ENCODE measurements around the gene MCC.

MCC gene

DNA sequence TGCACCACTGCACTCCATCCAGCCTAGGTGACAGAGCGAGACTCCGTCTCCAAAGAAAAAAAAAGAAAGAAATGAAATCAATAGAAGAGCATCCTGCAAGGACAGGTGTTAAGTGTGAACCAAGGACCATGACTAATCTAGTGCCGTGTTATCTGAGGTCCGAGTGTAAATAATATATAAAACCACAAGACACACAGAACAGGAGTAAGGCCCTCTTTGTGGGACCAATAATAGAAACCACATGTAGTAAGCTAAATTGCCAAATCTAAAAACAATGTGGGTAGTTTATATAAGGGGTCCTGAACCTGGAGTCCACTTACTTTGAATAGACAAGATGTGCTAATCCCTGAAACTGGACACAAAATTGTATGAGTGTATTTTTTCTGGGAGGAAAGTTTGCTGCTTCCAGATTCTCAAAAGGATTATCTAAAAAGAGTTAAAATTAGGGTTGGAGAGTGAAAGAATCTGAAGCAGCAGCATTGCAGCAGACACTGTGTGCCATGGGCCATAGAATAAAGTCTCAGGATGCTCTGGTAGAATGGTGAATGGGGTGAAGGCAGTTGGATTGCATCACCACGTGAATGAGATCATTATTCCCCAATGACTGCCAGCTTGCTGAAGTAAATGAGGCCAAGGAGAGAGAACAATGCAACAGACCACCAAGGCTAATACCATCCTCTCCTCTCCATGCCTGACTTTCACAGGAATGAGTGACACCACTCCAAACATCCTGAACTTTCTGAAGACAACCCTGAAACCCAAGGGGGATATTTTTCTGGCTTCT is 288.9 kb downstream of the MCC start:
- peak; percentile 63 for DNase-seq (ENCODE audit: low read depth)
- H3K4me3 ChIP-seq (ENCODE audit: low read depth, low read length), result no peak overlapping the region

DNA sequence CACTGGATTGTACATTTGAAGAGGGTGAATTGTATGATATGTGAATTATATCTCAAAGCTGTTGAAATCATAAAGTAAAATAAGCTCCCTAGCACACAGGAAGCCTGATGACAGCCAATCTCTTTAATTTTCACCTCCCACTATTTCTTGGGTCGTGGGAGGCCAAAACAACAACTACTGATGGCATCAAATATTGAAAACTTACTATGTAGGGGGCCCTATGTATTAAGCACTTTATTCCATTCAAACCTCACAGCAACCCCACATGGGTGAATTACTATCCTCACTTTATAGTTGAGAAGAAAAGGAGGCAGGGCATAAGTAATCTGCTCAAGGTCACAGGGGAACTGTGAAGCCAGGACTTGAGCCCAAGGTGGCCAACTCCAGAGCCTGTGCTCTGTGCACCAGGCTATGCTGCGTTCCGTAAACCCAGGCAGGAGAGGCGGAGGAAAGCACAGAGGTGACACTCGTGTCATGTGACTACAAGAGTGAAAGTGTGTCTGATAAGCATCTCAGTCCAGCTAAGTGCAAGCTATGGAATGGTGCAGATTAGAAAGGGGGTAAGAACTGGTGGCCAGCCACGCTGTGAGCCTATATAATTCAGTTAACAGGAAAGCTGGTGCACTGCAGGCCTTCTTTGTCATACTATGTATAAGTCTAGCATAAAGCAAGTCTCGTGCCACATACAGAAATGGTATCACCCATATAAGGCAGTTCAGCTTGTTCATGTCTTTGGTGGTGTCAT is 290.6 kb downstream of the MCC start:
- DNase-seq (ENCODE audit: low read depth), result no peak
- H3K4me3 ChIP-seq (ENCODE audit: low read depth, low read length), result no peak overlapping the region

DNA sequence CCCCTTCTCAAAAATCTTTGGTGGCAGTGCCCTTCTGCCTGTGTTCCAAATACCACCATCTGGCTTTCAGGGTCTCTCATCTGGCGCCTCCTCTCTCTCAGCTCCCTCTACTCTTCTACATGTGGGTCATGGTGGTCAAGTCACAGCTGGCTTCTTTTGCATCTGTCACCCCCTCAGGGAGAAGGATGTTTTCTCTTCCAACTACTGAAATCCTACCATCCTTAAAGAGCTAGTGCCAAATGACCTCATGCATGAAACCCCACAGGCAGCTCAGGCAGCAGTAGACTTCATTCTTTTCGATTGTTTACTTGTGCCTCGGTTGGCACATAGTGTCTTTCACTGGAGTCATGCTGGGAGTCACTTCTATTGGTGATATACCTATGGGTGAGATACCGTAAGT is 292.5 kb downstream of the MCC start:
- H3K4me3 ChIP-seq (ENCODE audit: low read depth, low read length), result no peak overlapping the region
- no peak for DNase-seq (ENCODE audit: low read depth)

DNA sequence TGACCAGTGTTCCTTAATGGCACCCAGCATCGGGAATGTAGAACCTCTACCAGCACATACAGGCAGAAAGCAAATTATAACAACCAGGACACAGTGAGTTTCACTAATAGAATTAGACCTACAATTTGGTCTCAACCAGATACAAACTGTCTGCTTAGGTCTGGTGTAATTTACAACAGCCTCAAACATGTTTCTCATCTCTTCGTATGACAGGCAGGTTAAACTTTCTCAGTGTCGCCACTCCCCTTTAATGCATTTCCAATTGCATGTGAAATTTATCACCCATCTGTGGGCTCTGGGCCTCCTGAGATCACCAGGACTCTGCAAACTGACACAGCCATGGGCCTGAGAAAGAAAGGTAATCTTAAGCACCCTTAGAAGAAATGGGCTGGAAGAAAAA is 293.0 kb downstream of the MCC start:
- DNase-seq (ENCODE audit: low read depth), result no peak
- no peak overlapping the region for H3K4me3 ChIP-seq (ENCODE audit: low read depth, low read length)

DNA sequence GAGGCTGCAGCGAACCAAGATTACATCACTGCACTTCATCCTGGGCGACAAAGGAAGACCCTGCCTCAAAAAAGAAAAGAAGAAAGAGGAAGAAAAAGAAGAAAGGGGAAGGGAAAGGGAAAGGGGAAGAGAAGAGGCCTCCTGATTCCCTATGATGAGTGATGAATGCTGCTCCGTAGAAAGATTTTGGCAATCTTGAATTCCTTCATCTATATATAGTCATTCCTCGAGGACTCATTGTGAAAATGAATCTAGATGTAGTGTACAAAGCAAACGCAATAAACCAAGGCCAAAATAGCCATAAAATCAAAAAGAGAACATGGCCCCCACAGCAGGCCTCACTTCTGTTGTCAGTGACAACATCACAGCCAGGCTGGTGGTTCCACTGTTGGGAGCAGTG is 293.7 kb downstream of the MCC start:
- DNase-seq (ENCODE audit: low read depth), result no peak

DNA sequence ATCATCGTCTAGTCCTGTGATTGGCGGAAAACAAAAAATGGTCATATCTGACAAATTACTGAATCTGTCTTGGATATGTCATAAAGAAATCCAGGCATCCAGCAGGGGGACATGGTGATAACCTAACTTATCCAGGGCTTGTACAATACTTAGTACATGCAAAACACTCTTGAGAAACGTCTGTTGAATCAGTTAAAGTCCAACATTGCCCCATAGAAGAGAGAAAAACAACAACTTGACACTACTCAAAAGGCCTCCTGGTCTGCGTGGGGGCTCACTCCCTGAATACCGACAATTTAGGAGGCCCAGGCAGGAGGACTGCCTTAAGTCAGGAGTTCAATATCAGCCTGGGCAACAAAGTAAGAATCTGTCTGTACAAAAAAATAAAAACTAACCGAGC is 294.1 kb downstream of the MCC start:
- no peak overlapping the region for H3K4me3 ChIP-seq (ENCODE audit: low read depth, low read length)
- no peak for DNase-seq (ENCODE audit: low read depth)

More for the DNA sequence above, 293.7 kb downstream of the MCC start:
- no peak overlapping the region for H3K4me3 ChIP-seq (ENCODE audit: low read depth, low read length)

DNA sequence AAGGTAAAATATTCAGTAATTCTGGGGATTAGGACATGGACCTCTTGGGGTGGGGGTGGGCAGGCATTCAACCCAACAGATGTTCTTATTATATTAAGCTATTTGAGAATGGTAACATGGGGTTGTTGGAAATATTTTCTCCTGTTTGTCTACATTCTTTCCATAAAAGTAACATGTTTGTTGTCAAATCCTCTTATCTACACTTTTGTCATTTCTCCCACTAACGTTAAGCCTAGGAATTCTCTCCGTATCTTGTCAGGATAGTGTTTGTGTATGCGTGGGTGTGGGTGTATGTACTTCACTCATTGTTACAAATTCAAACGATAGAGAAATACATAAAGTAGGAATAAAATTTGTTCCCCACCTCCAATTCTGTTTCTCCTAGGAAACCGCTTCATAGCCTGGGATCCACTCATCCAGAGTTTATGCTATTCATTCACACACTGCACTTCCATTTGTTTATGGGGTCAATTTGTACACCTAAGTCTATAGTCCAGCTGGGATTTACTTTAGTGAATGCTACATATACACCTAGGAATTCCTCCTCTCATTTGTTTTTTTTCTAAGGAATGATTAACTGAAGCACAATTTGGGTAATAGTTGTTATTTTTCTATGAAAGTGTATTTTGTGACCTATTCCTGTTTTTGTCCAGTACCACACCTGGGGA is 294.8 kb downstream of the MCC start:
- H3K4me3 ChIP-seq (ENCODE audit: low read depth, low read length), result no peak overlapping the region

DNA sequence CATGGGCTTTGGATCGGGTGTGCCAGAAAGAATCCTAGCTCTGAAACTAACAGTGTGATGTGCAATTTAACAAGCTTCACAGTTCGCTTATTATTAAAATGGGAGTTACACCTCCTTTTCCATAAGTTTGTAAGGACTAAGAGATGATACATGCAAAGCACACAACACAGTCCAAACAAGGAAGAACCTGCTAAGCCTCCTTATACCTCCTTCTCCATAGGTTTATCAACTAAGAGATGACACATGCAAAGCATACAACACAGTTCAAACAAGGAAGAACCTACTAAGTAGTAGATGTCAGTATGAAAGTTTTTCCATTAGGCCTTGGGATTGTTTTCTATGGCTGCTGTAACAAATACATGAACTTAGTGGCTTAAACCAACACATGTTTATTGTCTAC is 295.7 kb downstream of the MCC start:
- H3K4me3 ChIP-seq (ENCODE audit: low read depth, low read length), result no peak overlapping the region
- no peak for DNase-seq (ENCODE audit: low read depth)

More for the DNA sequence above, 294.8 kb downstream of the MCC start:
- DNase-seq (ENCODE audit: low read depth), result no peak

DNA sequence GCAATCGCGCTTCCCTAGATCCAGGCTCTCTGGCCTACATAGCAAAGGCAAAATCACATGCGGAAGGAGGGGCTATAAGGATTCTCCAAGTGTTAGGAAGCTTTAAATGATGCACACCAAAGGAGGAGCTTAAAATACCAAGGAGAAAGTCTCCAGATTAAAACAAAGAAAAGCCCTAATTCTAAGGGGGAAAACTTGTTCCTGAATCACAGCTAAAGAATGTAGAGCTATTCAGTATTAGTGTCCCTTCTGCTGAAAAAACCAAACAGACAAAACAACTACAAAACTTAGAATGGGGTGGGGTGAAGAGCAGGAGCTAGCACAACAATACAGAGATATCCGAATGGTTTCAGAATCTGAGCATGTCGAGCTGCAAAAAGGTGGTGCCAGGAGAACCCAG is 297.9 kb downstream of the MCC start:
- DNase-seq (ENCODE audit: low read depth), result no peak
- no peak overlapping the region for H3K4me3 ChIP-seq (ENCODE audit: low read depth, low read length)

DNA sequence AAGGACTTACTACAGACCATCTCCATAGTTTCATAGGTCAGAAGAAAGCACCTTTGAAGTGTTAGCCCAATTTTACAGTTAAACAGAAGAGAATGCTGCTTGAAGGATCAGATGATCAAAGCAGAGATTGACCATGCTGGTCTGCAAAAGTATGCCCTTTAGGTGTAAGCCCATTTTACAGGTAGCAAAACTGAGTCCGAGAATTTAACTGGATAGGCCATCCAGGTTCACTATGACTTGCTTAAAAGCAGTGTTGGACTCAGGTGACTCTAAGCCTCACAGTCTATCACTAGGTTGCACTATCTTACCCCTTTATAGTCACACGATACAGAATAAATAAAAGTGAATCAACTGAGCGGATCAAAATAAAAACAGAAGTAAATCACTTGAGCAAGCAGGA is 299.0 kb downstream of the MCC start:
- DNase-seq (ENCODE audit: low read depth), result no peak

DNA sequence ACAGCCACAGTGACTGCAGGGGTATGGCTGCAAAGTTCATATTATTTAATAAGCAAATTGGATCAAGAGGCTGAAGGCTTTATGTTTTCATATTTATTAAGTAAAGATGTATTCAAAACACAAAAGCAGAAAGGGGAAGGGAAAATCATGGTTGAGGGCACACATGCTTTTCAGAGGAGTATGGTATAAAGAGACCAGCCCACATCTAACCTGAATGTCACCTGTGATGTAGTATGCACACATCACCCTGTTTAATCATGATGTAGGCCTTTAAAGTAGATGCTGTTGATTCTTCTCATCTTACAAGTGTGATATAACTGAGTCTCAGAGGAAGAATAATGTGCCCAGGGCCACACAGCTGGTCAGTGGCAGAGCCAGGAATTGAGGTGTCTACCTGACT is 299.8 kb downstream of the MCC start:
- H3K4me3 ChIP-seq (ENCODE audit: low read depth, low read length), result no peak overlapping the region
- DNase-seq (ENCODE audit: low read depth), result no peak

More for the DNA sequence above, 299.0 kb downstream of the MCC start:
- no peak overlapping the region for H3K4me3 ChIP-seq (ENCODE audit: low read depth, low read length)

DNA sequence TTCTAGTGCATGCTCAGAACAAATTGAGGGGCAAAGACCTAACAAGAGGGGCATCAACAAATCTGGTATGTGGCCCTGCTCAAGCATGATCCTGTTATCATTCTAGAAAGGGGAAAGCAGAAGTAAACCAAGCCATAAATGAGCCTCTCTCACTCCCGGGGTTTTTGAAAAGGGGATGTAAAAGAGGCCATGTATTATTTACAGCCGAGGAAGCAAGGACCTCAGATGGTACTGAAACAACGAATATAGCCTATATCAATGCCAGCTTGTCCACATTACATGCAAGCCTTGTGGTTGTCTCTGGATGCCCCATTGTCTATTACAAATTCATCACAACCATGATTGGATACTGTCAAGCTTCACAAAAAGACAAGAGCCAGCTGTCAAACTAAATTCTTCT is 300.3 kb downstream of the MCC start:
- no peak for DNase-seq (ENCODE audit: low read depth)
- H3K4me3 ChIP-seq (ENCODE audit: low read depth, low read length), result no peak overlapping the region

DNA sequence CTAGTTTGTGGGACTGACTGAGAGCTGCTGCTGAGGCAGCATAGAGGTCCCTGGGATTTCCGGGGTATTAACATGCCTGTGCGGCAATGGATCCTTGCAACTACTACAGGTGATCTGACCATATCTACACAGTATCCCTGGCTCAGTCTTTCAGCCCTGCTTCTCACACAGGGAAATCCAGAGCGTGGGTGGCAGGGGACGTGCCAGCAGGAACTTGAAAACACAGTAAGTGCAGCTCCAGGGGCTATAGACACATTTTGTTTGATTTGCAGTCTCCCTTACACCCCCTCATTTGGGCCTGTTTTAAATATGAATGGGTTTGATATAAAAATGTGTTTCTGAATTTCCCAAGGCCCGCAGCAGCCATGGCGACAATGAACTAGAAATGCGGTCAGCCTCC is 302.2 kb downstream of the MCC start:
- H3K4me3 ChIP-seq (ENCODE audit: low read depth, low read length), result no peak overlapping the region
- no peak for DNase-seq (ENCODE audit: low read depth)

DNA sequence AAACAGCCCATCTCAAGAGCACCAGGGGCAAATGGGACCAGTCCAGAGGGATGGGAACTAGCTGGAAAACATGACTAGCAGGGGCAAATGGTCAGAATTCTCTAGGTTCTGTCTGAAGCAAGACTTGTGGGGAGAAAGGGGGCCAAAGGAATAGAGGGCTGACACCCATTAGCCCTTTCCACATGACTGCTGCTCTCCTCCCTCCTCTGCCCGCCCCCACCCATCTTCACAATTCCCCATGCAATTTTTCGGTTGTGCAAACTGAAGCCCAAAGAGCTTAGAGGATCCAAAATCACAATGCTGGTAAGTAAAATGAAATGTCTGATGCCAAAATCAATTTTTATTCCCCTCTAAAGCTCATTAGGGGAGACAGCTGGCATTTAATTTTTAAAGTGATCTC is 304.6 kb downstream of the MCC start:
- H3K4me3 ChIP-seq (ENCODE audit: low read depth, low read length), result no peak overlapping the region
- DNase-seq (ENCODE audit: low read depth), result no peak

DNA sequence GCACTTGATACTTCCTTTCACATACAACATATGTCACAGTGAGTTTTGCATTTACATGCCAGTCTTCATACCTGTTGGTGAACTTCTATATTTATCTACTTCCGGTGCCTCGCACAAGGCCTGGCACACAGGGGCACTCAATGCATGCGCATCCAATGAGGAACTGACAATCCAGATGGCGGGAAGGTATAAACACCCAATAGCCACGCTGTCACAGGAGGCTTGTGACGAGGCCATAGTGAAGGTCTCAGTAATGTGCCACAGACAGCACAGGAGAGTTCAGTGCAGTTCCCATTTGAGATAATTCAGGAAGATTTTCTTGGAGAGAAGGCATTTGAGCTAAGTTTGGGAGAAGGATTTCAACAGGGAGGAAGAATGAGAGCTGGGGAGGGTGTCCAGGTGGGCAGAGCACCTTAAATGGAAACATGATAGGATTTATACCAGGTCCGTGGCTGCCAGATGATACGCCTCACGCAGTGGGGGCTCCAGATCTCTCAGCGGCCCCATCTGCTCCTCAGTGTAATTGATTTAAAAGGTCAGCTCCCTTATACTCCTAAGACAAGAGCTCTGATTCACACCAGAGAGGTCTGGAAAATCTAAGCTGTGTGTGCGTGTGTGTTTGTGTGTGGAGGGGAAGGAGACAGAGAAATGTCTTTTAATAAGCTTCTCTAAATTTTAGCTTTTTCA is 305.5 kb downstream of the MCC start:
- H3K4me3 ChIP-seq (ENCODE audit: low read depth, low read length), result no peak overlapping the region
- DNase-seq (ENCODE audit: low read depth), result no peak

DNA sequence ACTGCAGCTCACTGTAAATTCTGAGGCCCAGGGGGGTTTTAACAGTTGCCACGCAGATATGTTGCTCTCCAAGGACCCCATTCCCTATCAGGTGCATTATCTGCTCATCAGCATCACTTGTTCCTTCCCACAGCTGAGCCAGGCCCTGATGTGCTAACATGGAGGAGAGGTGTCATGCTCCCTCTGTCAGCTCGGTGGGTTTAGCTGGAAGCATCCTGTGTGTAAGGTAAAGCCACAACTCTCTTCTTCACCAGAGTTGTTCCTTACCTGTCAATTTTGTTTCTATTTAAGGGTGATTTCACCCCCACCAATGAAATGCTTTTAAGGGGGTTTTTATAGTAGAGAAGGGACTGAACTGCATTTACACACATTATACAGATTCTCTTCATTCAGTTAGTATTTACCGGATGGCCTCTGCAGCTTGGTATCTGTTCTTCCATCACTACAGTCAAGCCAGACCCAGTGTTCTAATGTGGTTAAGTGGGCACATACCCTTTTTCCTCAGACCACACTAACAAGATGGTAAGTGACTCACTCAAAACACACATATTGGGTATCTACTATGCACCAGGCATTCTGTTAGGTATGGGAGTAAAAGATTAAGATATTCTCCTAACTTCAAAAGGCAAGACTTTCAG is 306.3 kb downstream of the MCC start:
- DNase-seq (ENCODE audit: low read depth), result no peak
- no peak overlapping the region for H3K4me3 ChIP-seq (ENCODE audit: low read depth, low read length)

DNA sequence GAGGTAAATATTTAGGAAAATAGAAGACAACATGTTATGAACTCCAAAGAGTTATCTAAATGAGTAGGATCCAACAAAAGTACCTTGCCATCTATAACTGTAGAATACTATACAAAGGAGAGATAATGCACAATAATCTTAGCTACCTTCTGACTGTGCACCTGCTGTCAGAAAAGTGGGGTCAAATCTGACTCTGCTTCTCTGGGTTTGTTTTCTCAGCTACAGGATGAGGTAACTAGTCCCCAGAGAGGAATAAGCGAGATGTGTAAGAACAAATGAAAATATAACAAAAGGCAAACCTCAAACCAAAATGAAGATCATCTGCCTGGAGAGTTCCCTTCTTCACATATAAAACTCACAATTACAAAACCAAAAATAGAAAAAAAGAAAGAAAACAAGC is 306.8 kb downstream of the MCC start:
- DNase-seq (ENCODE audit: low read depth), result no peak
- no peak overlapping the region for H3K4me3 ChIP-seq (ENCODE audit: low read depth, low read length)

DNA sequence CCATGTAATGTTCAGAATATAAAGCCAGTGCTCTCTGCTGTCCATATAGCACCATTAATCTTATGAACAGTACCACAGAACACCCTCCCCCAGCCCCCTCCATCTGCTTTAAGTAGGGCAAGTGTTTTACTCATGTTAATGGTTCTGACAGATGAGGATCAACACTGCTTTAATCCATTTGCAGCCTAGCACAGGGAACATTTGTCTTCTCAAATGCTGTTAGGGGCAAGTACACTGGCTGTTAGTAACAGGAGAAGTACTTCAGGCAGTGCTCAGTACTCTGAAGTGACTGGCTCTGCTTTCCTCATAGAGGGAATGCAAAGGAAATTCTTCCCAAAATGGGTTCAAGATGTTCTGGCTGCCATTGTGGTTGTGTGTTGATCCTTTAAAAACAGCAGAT is 309.1 kb downstream of the MCC start:
- no peak for DNase-seq (ENCODE audit: low read depth)
- no peak overlapping the region for H3K4me3 ChIP-seq (ENCODE audit: low read depth, low read length)

DNA sequence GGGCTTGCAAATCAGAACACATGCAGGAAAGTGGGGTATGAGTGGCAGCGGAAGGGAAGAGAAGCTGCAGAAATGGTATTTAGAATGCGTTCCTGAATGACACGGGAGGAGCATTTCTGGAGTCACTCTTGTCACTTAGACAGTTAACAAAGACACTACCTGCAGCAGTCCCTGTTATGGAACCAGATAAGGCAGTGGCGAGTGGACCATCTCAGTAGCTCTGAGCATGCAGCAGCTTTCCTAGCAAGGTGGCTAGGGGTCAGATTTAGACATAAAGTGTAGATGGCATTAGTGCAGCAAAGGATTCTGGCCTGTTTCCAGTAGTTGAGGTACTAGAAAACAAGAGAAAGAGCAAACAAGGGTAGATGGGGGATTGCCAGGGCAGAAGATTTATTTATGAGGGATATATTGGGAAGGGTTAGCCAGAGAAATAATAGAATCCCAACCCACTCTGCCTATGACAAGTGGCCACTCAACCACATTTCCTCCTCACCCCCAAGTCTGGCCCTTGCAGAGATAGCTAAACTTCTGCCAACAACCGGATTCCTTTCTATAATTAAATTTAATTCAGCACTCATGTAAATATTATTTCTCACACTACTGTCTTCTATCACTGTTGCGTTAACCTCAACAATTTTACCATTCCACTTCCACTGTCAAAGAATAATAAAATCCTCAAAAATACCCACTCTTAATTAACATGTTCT is 310.0 kb downstream of the MCC start:
- DNase-seq (ENCODE audit: low read depth), result no peak
- H3K4me3 ChIP-seq (ENCODE audit: low read depth, low read length), result no peak overlapping the region
